Measurements from ENCODE around the gene OSBPL8.
A peak's percentile ranks its signal among the peaks of the same experiment; 100 is the strongest.

The OSBPL8 gene

GRCh38 chr12:76555797-76556196, 3.8 kb downstream of the OSBPL8 start:
- DNase-seq: no peak

GRCh38 chr12:76555231-76555767, 4.3 kb downstream of the OSBPL8 start:
- DNase-seq: no peak

DNA sequence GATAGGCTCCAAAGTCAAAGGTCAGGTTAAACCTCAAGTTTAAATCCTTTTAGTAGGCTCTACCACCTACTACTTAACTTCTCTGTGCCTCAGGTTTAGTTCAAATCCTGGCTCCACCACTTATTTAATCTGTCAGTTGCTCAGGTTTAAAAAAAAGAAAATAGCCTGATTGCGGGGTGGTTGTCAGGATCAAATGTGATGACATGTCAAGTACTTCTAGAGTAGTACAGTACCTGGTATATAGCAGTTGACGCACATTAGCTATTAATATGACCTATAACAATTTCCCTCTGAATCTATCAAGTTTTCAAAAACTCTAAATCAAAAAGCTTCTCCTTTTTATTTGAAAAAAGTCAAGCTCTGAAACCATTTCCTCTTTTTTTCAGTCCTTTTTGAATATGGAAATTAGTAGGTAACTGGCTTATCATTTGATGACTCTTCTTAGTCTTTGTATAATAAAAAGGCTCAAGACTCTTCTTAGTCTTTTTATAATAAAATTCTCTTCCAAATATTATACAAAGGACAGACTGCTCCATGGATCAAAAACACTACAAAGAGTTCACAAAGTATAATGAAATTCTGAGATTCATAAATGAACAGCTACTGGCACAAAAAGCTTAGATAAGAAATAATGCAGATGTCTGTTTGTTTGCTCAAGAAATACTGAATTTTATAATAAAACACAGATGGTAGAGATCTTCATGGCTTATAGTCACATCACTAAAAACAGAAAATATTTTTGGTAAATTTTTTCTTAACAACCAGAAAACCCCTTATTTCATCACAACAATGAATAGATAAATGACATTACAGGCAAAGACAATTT, 5.0 kb downstream of the OSBPL8 start:
- DNase-seq: no peak

DNA sequence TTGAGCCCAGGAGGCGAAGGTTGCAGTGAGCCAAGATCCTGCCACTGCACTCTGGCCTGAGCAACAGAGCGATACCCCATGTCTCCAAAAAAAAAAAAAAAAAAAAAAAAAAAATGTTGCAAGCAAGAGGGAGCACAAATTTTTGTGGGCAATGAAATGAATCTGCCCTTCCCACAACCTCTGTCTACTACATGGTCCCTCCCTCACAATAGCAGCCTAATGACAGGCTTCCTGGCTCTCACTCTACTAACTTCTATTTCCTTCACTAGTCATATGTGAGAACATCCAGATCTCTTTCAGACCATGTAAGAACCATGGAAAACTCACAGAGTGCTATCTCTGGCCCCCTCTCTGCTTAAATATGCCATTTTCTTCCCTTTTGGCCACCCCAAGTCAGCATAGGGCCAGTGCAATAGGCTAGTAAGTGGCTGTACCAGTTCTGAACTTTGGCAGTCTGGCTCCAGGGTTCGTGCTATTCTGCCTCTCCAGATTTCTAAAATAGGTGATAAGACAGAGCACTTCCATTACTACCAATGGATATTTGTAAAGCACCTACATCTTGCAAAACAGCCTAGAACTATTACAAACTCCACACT, 7.1 kb downstream of the OSBPL8 start:
- DNase-seq: peak; percentile 27

- DNase-seq: no peak
These were observed 8.1 kb downstream of the OSBPL8 start for GRCh38 chr12:76551482-76551888.

- DNase-seq: no peak
These were observed 10.4 kb downstream of the OSBPL8 start for GRCh38 chr12:76549131-76549530.

DNA sequence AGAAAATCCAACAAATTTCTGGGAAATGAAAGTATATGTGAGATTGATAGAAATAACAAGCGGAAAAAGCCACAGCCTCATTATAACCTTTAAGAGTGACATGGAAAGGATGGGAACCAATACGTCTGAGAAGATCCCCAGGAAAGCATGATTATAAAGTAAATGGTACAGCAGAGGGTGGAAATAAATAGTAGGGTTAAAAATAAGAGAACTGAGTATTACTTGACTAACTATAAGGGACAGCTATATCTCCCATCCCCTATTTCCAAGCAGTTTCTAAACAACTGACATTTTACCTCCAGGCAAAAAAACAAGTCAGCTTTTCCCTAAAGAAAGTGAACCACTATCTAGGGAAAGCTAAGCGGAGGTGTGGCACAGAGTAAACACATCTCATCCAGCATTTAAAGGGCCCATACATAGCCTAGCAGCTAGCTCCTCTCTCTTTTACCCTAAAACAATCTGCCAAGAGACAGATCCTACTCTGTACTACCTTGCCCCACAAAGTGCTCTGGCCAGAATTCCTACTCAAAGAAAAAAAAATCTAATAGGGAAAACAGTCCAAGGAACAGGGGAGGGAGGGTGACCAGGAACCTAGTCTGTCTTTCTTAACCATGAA, 11.2 kb downstream of the OSBPL8 start:
- no peak for DNase-seq

DNA sequence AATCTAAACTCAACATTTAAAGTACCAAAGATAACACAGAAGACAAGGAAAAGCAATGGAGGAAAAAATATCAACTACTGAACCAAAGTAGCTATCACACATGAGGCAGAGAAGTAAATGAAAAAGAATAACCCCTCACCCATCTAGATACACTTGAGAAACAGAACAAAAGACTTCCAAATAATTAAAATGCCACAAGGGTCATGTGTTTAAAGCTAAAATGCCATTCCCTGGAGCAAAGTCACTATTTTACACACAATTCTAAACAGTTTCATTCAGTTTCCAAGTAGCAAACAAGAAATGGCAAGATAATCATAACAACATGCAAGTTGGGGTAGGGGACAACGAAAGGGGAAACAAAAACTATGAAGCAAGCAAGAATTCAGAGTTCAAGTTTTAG, 12.0 kb downstream of the OSBPL8 start:
- DNase-seq: no peak

DNA sequence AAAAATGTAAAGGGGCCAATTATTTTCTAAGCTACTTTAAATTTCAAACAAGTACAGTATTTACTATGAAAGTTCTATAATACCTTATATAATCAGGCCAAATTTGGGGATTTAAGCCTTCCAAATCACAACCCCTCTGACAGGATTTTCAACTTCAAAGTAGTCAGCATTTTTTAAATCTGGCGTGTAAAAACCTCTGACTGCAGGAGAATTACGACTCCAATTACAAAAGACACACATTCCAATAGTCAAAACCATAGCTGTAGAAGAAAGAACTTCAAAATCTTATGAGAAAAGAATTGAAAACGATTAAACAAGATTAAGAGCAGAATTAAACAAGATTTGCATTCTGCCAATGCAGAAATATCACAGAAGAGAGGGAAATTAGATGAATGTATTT, 12.7 kb downstream of the OSBPL8 start:
- no peak for DNase-seq

DNA sequence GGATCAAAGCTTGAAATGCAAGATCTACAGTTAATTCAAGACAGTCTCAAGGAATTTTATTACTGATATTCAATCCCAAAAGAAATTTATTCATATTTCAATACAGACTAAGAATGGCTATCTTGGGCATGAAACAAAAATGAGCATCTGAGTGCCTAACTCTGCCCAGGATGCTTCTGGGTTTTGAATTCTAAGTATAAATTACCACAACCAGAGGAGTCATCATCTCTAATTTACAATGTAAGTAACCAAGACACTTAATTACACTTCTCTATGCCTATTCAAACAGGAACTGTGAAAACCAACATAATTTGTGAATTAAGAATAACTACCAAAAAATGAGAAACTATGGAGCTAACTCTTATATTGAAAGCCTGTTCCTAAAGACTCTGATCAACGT, 14.1 kb downstream of the OSBPL8 start:
- DNase-seq: no peak

DNA sequence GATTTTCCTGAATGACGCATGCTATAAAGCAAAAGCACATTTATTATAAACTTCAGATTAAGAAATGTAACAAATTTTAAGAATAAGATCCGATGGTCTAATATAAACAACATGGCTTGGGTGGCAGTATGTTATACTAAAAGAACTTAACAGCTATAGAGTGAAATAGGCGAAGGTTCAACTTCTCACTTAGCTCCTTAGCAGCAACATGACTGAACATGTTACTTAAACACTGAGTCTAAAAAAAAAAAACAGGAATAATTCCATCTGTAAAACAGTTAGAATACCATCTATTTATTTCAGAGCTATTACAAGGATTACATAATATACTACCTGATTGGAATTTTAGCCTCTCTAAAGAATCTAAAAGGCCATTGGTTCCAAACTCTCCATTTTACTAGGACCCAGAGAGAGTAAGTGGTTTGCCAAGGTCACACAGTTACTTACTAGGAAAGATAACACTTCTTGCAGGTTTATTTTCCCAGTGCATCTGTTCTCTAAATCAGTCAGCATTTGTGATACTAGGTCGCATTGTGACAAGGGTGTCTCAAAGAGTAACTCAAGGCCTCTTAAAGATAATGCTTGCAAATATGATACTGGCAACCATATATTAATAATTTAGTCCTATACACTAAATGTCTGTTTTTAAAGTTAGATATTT, 14.8 kb downstream of the OSBPL8 start:
- DNase-seq: no peak

- DNase-seq: no peak
These were observed 15.7 kb downstream of the OSBPL8 start for GRCh38 chr12:76543813-76544347.

DNA sequence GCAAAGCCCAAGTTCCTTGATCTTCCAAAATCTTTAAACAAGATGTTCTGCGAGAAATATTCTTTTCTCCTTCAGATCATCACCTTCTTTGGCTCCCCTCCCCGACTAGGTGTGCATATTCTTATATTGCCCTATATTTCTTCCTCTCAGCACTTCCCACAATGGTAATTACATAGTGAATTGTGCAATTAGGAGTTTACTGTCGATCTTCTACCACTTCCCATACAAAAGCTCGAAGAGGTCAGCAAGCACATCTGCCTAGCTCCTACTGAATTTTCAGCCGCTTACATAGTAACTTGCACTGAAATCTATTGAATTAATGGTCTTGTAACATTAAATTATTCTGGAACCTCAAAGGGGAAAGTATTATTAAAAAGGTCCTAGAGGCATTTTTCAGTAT, 16.7 kb downstream of the OSBPL8 start:
- no peak for DNase-seq

DNA sequence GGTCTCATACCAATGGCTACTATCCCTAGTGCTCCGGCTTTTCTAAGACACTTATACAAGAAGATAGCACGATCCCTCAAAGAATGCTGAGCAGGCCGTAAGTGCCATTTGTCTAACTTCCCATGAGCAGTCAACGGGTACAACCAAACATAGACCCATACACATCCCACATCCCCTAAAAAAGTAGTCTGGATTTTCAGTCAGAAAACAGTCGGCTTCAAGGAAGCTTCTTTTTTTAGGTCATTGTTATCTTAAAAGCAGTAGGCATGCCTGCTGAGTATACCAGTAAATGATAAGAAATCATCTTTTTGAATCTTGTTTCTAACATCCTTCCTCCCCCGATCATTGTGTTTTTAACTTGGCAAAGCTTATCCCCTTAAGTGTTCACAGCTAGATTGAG, 19.8 kb downstream of the OSBPL8 start:
- no peak for DNase-seq

GRCh38 chr12:76537923-76538322, 21.6 kb downstream of the OSBPL8 start:
- DNase-seq: no peak

GRCh38 chr12:76536546-76536945, 23.0 kb downstream of the OSBPL8 start:
- no peak for DNase-seq

GRCh38 chr12:76535170-76535569, 24.4 kb downstream of the OSBPL8 start:
- no peak for DNase-seq

- DNase-seq: no peak
These were observed 26.2 kb downstream of the OSBPL8 start for GRCh38 chr12:76533331-76533730.

GRCh38 chr12:76532520-76532919, 27.1 kb downstream of the OSBPL8 start:
- no peak for DNase-seq

DNA sequence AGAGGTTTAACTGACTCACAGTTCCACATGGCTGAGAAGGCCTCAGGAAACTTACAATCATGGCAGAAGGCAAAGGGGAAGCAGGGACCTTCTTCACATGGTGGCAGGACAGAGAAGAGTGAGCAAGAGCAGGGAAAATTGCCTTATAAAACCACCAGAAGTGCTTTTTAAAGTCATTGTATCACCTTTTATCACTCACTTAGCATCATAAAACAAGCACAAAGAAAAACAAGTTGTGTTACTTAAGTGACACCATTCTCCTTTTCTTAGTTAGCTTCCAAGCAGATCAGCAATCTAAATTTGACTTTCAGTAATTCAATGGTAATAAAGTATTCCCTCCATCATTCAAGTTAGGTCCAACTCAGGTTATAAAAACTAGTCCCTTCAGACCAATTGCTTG, 28.5 kb downstream of the OSBPL8 start:
- DNase-seq: no peak

DNA sequence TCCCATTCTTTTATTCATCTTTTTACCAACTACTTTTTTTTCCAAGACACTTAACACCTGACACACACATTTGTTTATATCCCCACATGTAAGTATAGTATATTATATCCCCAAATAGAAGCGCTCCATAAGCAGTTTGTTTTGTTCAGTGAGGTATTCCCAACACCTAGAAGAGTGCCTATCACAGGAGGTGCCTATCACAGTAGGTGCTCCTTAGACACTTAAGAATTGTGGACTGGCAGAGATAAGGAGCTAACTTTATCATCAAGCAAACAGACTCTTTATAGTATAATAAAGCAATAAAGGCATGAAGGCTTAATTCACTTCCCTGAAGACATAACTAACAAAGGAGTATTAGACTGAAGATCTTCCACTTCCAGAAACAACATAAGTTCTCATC, 29.1 kb downstream of the OSBPL8 start:
- no peak for DNase-seq

DNA sequence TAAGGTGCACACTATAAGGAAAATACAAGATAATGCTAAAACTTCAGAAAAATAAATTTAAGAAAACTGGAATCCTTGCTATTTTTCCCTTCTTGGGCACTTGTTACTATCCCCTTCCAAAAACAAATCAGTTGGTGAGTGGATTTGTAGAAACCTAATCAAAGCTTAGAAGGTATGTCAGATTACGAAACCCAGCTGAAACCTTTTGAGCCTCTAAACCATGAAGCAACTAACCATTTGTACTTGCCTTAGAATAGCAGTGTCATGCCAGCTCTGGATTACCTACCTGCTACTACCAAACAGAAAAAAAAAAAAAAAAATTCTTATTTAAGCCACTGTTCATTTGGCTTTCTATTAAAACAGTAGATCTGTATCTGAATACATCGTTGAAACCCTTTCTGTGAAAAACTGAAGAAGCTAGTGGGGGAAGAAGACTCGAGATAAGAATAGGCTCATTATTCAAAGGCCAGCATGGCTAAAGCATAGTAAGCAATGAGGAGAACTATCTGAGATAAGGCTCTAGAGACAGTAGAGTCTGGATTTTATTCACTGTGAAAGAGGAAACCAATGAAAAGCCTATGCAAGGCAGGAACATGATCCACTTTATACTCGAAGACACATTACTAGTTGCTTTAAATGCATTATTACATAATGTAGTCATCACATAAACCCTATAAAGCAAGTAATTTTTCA, 30.2 kb downstream of the OSBPL8 start:
- DNase-seq: no peak

DNA sequence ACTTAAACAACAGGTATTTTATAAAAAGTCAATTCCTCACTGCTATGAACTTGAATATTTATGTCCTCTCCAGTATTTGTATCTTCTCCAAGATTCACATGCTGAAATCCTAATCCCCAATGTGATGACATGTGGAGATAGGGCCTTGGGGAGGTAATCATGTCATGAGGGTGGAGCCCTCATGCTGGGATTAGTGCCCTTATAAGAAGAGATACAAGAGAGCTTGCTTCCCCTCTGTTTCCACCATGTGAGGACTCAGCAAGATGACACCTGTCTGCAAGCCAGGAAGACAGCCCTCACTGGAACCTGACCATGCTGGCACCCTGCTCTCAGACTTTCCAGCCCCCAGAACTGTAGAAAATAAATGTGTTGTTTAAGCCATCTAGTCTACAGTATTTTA, 36.2 kb downstream of the OSBPL8 start:
- no peak for DNase-seq
